Vagina (tissue), 2 donors: ENCODE results near the gene PODXL2. TPM values are rescaled to one million over a fixed set of nuclear protein-coding genes. Genes with fewer than 3 reads are reported as not detected.
A peak's percentile ranks its signal among the peaks of the same experiment; 100 is the strongest.

Experiments
- DNase-seq, 2 donors: peaks; one replicate each; pipeline ENCODE4 v3.0.0-alpha.2; 2017; ENCODE audit errors: extremely low spot score in 2 of 2
- H3K27ac ChIP-seq: fragments of 200-600 bp; sonication (generic); one replicate; pipeline ENCODE4 v1.5.1; 2019
- H3K27me3 ChIP-seq: fragments of 200-600 bp; sonication (generic); one replicate; pipeline ENCODE4 v1.5.1; 2019
- H3K36me3 ChIP-seq, 2 donors: fragments of 200-600 bp; sonication (generic); one replicate each; pipeline ENCODE4 v1.5.1; 2017 to 2019
- H3K4me1 ChIP-seq: fragments of 200-600 bp; sonication (generic); one replicate; pipeline ENCODE4 v1.5.1; 2019
- H3K4me3 ChIP-seq, 2 donors: fragments of 200-600 bp; sonication (generic); 1 replicate in 1 of 2; 2 replicates in 1 of 2; pipeline ENCODE4 v1.5.1; 2016 to 2019
- H3K9me3 ChIP-seq: fragments of 200-600 bp; sonication (generic); one replicate; pipeline ENCODE4 v1.5.1; 2019
- POLR2A ChIP-seq, 2 donors: fragments of 450-650 bp; IDR thresholded peaks; one replicate each; pipeline ENCODE4 v1.6.1; 2017; ENCODE audit warnings: antibody characterized with exemption in 2 of 2, mild to moderate bottlenecking in 2 of 2, moderate library complexity in 2 of 2
- POLR2AphosphoS5 ChIP-seq, 2 donors: sonication (generic); formaldehyde crosslinking; IDR thresholded peaks; one replicate each; pipeline ENCODE4 v1.9.0; 2017; ENCODE audit warnings: antibody characterized with exemption in 2 of 2, mild to moderate bottlenecking in 2 of 2, low read depth in 1 of 2; ENCODE audit not compliant: insufficient read depth in 1 of 2
- intact Hi-C: fragments of 100-400 bp; cut with DNase I; formaldehyde crosslinking; loops from one replicate; pipeline ENCODE4 v1.15.1; 2023
- total RNA-seq: library from RNA; depleted of rRNA; stranded (reverse); fragments of >200 nt; gene quantifications from one replicate; pipeline ENCODE4 v1.2.3, GENCODE V29; 2016
- TF ChIP-seq, protein P1 (sequence below), 3 experiments: fragments of 450-650 bp in 2 of 3; fragments of 200-600 bp in 1 of 3; sonication (generic) in 1 of 3; IDR thresholded peaks; one replicate each; pipeline ENCODE4 v1.5.1; 2017 to 2019; ENCODE audit warnings: antibody characterized with exemption in 3 of 3, mild to moderate bottlenecking in 2 of 3, moderate library complexity in 2 of 3

PODXL2 gene
- total RNA-seq, 1 donor from 2014 or later, result 2.9 TPM

DNA sequence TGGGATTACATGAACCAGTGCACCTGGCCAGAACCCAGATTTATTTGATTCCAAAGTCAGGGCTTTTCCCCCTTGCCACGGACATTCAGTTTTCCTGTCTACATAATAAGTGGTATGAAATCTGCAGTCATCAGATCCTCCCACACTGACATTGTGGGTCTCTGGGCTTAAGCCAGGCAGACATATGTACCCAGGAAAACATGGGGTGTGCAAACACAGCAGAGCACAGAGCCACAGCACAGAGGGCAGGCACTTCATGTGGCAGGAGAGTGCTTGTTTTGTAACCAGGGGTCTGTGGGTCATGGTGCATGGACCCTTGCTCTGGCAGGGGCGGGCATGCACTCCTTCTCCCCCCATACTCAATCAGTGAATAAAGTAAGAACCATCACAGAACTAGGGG is 37.7 kb downstream of the PODXL2 start:
- TF ChIP-seq POLR2AphosphoS5 (IDR thresholded peaks at IDR 0.05; ENCODE audit: insufficient read depth in 1 of 2, low read depth in 1 of 2) (no peak), POLR2A (IDR thresholded peaks at IDR 0.05) (no peak)
- TF ChIP-seq, protein P1, sequence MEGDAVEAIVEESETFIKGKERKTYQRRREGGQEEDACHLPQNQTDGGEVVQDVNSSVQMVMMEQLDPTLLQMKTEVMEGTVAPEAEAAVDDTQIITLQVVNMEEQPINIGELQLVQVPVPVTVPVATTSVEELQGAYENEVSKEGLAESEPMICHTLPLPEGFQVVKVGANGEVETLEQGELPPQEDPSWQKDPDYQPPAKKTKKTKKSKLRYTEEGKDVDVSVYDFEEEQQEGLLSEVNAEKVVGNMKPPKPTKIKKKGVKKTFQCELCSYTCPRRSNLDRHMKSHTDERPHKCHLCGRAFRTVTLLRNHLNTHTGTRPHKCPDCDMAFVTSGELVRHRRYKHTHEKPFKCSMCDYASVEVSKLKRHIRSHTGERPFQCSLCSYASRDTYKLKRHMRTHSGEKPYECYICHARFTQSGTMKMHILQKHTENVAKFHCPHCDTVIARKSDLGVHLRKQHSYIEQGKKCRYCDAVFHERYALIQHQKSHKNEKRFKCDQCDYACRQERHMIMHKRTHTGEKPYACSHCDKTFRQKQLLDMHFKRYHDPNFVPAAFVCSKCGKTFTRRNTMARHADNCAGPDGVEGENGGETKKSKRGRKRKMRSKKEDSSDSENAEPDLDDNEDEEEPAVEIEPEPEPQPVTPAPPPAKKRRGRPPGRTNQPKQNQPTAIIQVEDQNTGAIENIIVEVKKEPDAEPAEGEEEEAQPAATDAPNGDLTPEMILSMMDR (IDR thresholded peaks at IDR 0.05), result no peak
- H3K27me3 ChIP-seq, result no peaks in the 10 kb centered on the region
- peaks cover 6% of the 10 kb centered on the region for H3K4me1 ChIP-seq
- no peaks in the 10 kb centered on the region for H3K36me3 ChIP-seq
- intact Hi-C loops, result no loop called here
- H3K27ac ChIP-seq, result no peak overlapping the region
- H3K4me3 ChIP-seq, result no peak overlapping the region
- DNase-seq, result peak in 1 of 2 donors; percentile 6
- H3K9me3 ChIP-seq, result no peaks in the 10 kb centered on the region

DNA sequence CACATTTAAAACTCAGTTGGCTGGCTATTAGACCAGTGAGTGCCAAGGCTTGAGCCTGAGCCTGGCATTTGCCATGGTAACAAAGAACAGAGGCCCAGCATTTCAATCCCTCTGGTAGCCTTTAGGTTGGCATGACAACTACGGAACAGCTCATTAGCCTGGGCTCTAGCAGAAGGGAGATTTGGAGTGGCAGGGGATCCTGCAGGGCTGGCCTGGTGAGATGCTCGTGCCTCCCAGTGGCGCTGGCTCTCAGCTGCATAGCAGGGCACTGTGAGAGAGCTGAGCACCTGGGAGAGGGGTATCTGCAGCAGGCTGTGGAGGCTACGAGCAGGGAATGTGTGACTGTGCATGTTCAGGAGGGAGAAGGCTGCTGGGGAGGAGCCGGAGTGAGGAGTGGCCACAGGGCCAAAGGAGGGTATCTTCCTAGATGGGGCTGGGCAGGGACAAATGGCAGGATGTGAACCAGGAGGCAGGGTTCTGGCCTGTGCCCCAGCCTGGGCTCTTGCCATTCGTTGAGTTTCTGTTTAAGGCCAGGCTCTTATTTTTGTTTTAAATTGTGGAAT is 38.2 kb downstream of the PODXL2 start:
- Histone ChIP-seq H3K36me3 (no peaks in the 10 kb centered on the region), H3K27me3 (no peaks in the 10 kb centered on the region), H3K4me1 (peaks cover 11% of the 10 kb centered on the region), H3K27ac (no peak overlapping the region), H3K9me3 (no peaks in the 10 kb centered on the region), H3K4me3 (no peak overlapping the region)
- TF ChIP-seq POLR2AphosphoS5 (IDR thresholded peaks at IDR 0.05; ENCODE audit: insufficient read depth in 1 of 2, low read depth in 1 of 2) (no peak), POLR2A (IDR thresholded peaks at IDR 0.05) (no peak)
- TF ChIP-seq, protein P1 (IDR thresholded peaks at IDR 0.05), result no peak
- intact Hi-C loops, result no loop called here
- peak in 1 of 2 donors; percentile 74 for DNase-seq

DNA sequence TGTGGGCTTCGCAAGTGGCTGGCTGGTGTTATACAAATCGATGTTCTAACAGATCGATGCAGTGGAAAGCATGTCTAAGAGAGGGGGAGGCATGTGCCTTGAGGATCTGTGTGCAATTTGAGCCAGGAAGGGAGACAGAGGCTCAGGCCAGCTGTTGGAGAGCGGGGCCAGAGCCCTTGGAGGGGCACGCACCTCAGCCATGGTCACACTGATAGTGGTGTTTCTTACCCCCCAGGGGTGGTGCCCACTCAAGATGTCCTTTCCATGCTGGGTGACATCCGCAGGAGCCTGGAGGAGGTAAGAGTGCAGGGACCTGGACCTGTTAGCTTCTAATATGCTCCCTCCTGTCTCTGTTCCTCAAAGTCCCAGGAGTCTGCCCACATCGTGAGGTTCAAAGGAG is 39.9 kb downstream of the PODXL2 start:
- Histone ChIP-seq H3K27ac (no peak overlapping the region), H3K4me3 (no peak overlapping the region), H3K4me1 (peaks cover 20% of the 10 kb centered on the region), H3K27me3 (no peaks in the 10 kb centered on the region), H3K9me3 (no peaks in the 10 kb centered on the region), H3K36me3 (no peaks in the 10 kb centered on the region)
- TF ChIP-seq POLR2AphosphoS5 (IDR thresholded peaks at IDR 0.05; ENCODE audit: insufficient read depth in 1 of 2, low read depth in 1 of 2) (no peak), POLR2A (IDR thresholded peaks at IDR 0.05) (no peak)
- TF ChIP-seq, protein P1 (IDR thresholded peaks at IDR 0.05), result no peak
- DNase-seq, result no peak
- intact Hi-C loops, result no loop called here

DNA sequence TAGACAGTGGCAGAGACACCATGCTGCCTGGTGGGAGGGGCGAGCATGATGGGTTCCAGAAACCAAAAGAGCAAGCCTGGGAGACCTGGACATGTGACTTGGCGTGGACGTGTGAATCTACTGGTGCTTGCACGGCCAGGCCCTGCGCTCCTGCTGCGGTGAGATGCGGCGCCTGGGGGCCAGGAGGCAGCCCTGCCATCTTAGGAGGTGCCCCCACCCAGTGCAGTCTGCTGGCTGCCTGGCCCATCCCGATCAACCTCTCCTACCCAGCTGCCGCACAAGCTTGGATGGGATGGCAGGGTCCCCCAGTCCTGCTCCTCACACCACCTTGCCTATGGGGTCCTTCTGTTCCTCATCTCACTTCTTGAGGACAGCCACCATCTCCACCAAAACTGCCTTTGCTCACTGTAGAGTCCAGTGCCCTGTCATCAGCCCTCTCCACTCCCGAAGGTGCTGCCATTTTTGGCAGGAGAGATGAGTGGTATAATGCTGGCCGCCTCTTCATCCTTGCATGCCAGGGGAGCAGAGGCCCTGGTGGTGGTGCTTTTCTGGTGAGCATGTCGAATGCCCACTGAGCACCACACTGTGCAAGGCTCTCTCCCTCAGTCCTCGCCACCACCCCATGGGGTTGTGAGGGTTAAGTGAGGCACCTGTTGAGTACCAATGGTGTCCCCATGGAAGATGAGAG is 40.7 kb downstream of the PODXL2 start:
- Histone ChIP-seq H3K4me1 (peaks cover 28% of the 10 kb centered on the region), H3K4me3 (no peak overlapping the region), H3K27me3 (no peaks in the 10 kb centered on the region), H3K9me3 (no peaks in the 10 kb centered on the region), H3K36me3 (no peaks in the 10 kb centered on the region), H3K27ac (no peak overlapping the region)
- TF ChIP-seq POLR2AphosphoS5 (IDR thresholded peaks at IDR 0.05; ENCODE audit: insufficient read depth in 1 of 2, low read depth in 1 of 2) (no peak), POLR2A (IDR thresholded peaks at IDR 0.05) (no peak)
- TF ChIP-seq, protein P1 (IDR thresholded peaks at IDR 0.05), result no peak
- intact Hi-C loops, result no loop called here
- no peak for DNase-seq

DNA sequence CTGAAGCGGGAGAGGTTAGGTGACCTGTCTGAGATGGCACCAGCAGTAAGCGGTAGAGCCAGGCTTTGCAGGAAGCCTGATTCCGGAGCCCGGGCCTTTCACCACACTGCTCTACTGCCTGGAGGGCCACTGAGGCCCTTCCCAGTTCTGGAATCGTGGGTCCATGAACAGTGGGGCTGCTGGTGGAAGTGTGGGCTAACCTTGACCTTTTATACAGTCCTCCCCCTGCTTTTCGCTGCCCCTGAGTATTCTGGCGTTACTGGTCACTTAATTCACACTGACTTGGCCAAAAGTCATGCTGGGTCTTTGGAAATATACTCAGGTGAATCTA is 41.2 kb downstream of the PODXL2 start:
- no peaks in the 10 kb centered on the region for H3K9me3 ChIP-seq
- H3K27ac ChIP-seq, result no peak overlapping the region
- H3K4me3 ChIP-seq, result no peak overlapping the region
- H3K27me3 ChIP-seq, result no peaks in the 10 kb centered on the region
- peaks cover 31% of the 10 kb centered on the region for H3K4me1 ChIP-seq
- TF ChIP-seq, protein P1 (IDR thresholded peaks at IDR 0.05), result no peak
- no peak for TF ChIP-seq POLR2AphosphoS5 (IDR thresholded peaks at IDR 0.05; ENCODE audit: insufficient read depth in 1 of 2, low read depth in 1 of 2)
- no peak for TF ChIP-seq POLR2A (IDR thresholded peaks at IDR 0.05)
- no peak for DNase-seq
- intact Hi-C loops, result no loop called here
- no peaks in the 10 kb centered on the region for H3K36me3 ChIP-seq
